DOHH2 (cell line): ENCODE measurements around the gene MKNK2.
A peak's percentile ranks its signal among the peaks of the same experiment; 100 is the strongest.

Source experiments
- H3F3A ChIP-seq: fragments of 200-600 bp; sonication (generic), shearing (Covaris generic); 2 replicates; pipeline ENCODE4 v1.6.0; 2016; ENCODE audit warnings: antibody characterized with exemption, mild to moderate bottlenecking; ENCODE audit not compliant: control insufficient read depth, insufficient read depth
- H3K27ac ChIP-seq: fragments of 200-600 bp; sonication (generic); 2 replicates; pipeline ENCODE4 v1.5.1; 2014; ENCODE audit warnings: low read depth, mild to moderate bottlenecking, low read length, moderate library complexity
- H3K27me3 ChIP-seq: fragments of 200-600 bp; sonication (generic); 2 replicates; pipeline ENCODE4 v1.6.1; 2014; ENCODE audit warnings: mild to moderate bottlenecking, low read length, mixed read lengths; ENCODE audit not compliant: control insufficient read depth
- H3K36me3 ChIP-seq: fragments of 200-600 bp; sonication (generic); 2 replicates; pipeline ENCODE4 v1.6.1; 2014; ENCODE audit warnings: mild to moderate bottlenecking, low read length, moderate library complexity, mixed read lengths; ENCODE audit not compliant: control insufficient read depth
- H3K4me1 ChIP-seq: fragments of 200-600 bp; sonication (generic); 2 replicates; pipeline ENCODE4 v1.6.1; 2014; ENCODE audit warnings: mild to moderate bottlenecking, low read length, mixed read lengths; ENCODE audit not compliant: control insufficient read depth
- H3K4me2 ChIP-seq: fragments of 200-600 bp; sonication (generic); 2 replicates; pipeline ENCODE4 v1.6.0; 2014; ENCODE audit warnings: mild to moderate bottlenecking, low read length, moderate library complexity
- H3K4me3 ChIP-seq: fragments of 200-600 bp; sonication (generic); 2 replicates; pipeline ENCODE4 v1.5.1; 2014; ENCODE audit warnings: mild to moderate bottlenecking, low read length, mixed read lengths
- H3K79me2 ChIP-seq: fragments of 200-600 bp; sonication (generic); 2 replicates; pipeline ENCODE4 v1.6.1; 2014; ENCODE audit warnings: mild to moderate bottlenecking, low read length, mixed read lengths; ENCODE audit not compliant: control insufficient read depth
- H3K9me2 ChIP-seq: fragments of 200-600 bp; sonication (generic); replicated peaks from 2 replicates; pipeline ENCODE4 v1.6.1; 2014; ENCODE audit warnings: mild to moderate bottlenecking, low read length, mixed read lengths; ENCODE audit not compliant: control insufficient read depth
- H3K9me3 ChIP-seq: fragments of 200-600 bp; sonication (generic); 2 replicates; pipeline ENCODE4 v1.6.1; 2014; ENCODE audit warnings: antibody characterized with exemption, low read length, mixed read lengths; ENCODE audit not compliant: control insufficient read depth, insufficient read depth
- H4K20me1 ChIP-seq: fragments of 200-600 bp; sonication (generic); 2 replicates; pipeline ENCODE4 v1.6.0; 2014; ENCODE audit warnings: low read depth, mild to moderate bottlenecking, antibody characterized with exemption, low read length, moderate library complexity; ENCODE audit not compliant: control insufficient read depth, insufficient read depth
- EZH2phosphoT487 ChIP-seq: fragments of 200-600 bp; sonication (generic); IDR thresholded peaks from 2 replicates; pipeline ENCODE4 v1.6.1; 2017; ENCODE audit warnings: borderline replicate concordance, mild to moderate bottlenecking, antibody characterized with exemption, low read length, moderate library complexity, mixed read lengths
- TF ChIP-seq, protein P1 (sequence below): fragments of 200-600 bp; sonication (generic); IDR thresholded peaks from one replicate; pipeline ENCODE4 v1.5.1; 2014; ENCODE audit warnings: antibody characterized with exemption, mild to moderate bottlenecking, low read depth, low read length; ENCODE audit not compliant: poor library complexity, severe bottlenecking

Gene MKNK2

DNA sequence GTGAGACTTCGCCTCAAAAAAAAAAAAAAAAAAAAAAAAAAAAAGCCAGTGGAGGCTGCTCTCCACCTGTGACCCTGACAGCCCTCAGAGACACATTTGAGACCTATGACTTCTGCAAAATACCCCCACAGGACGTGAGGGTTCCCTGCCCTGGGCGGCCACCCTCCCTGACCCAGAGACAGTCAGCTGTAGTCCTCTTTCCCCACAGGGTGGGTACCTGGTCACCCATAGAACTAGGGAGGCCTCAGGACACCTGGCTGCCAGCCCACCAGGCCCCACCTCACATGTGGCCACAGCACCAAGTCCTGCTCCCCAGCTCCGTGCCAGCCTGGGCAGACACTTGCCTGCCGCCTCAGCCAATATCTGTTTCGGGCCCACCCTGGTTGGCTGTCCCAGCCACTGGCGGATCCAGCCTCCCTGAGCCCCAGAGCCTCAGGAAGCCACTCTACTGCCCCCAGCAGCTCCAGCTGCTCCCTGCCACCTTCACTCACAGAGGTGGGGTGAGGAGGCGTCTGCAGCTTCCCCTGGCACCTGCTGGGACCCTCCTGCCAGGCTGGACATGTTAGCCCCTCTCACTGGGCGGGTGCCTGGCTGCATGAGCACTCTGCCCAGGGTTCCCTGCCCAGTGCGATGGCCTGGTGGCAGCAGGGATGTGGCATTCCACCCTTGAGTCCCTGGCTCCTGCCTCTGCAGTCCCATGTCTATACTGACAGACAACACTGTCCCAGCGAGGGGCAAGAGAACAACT is 6.9 kb downstream of the MKNK2 start:
- Histone ChIP-seq H3K36me3 (peaks cover 95% of the 10 kb centered on the region), H3K4me1 (peaks cover 97% of the 10 kb centered on the region), H3K4me3 (peak overlapping the region; percentile 37), H3K4me2 (peak overlapping the region; percentile 98), H3K9me2 (no peaks in the 10 kb centered on the region), H3K27ac (peak overlapping the region; percentile 56), H3K27me3 (no peaks in the 10 kb centered on the region), H3K79me2 (peaks cover 76% of the 10 kb centered on the region), H3K9me3 (no peaks in the 10 kb centered on the region), H3F3A (peaks cover 50% of the 10 kb centered on the region), H4K20me1 (peaks cover 68% of the 10 kb centered on the region)
- TF ChIP-seq, protein P1, sequence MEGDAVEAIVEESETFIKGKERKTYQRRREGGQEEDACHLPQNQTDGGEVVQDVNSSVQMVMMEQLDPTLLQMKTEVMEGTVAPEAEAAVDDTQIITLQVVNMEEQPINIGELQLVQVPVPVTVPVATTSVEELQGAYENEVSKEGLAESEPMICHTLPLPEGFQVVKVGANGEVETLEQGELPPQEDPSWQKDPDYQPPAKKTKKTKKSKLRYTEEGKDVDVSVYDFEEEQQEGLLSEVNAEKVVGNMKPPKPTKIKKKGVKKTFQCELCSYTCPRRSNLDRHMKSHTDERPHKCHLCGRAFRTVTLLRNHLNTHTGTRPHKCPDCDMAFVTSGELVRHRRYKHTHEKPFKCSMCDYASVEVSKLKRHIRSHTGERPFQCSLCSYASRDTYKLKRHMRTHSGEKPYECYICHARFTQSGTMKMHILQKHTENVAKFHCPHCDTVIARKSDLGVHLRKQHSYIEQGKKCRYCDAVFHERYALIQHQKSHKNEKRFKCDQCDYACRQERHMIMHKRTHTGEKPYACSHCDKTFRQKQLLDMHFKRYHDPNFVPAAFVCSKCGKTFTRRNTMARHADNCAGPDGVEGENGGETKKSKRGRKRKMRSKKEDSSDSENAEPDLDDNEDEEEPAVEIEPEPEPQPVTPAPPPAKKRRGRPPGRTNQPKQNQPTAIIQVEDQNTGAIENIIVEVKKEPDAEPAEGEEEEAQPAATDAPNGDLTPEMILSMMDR: peak; percentile 13
- no peak for TF ChIP-seq EZH2phosphoT487

- H3K4me2 ChIP-seq: peak overlapping the region; percentile 98
- H3K27ac ChIP-seq: peak overlapping the region; percentile 53
- peaks cover 47% of the 10 kb centered on the region for H3F3A ChIP-seq
- peak overlapping the region; percentile 46 for H3K4me3 ChIP-seq
- TF ChIP-seq, protein P1: no peak
- no peak for TF ChIP-seq EZH2phosphoT487
- H3K9me2 ChIP-seq: no peaks in the 10 kb centered on the region
- H3K36me3 ChIP-seq: peaks cover 95% of the 10 kb centered on the region
- peaks cover 67% of the 10 kb centered on the region for H3K79me2 ChIP-seq
- no peaks in the 10 kb centered on the region for H3K9me3 ChIP-seq
- H3K27me3 ChIP-seq: no peaks in the 10 kb centered on the region
- H3K4me1 ChIP-seq: peaks cover 97% of the 10 kb centered on the region
- peaks cover 59% of the 10 kb centered on the region for H4K20me1 ChIP-seq
Measured at GRCh38 chr19:2043251-2043641, 7.8 kb downstream of the MKNK2 start.

DNA sequence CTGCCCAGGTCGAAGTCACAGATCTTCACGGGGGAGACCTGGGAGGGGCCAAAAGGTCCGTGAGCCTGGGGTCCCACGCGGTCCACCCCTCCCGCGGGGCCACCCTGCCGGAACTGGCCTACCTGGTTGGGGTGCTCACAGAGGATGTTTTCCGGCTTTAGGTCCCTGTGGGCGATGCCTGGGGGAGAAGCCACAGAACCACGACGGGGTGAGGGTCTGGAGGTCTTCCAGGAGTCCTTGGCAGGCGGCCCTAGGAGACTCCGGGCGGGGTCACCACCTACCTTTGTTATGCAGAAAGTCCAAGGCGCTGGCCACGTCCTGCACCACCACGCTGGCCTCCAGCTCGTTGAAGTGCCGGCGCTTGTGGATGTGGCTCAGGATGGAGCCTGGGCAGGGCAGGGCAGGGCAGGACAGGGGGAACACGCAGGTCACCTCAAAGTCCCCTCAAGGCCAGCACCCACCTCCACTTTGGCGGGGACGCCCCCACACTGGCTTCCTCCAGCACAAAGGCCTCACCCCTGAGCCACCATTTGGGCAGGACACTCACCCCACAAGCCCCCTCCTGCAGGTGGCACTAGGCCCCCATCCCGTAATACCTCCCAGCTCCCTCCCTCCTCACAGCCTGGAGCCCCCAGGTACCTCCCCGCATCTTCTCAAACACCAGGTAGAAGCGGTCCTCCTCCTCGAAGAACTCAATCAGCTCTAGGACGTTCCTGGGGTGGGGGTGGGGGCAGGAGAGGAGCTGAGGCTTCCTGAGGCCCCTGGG is 8.4 kb downstream of the MKNK2 start:
- peaks cover 95% of the 10 kb centered on the region for H3K36me3 ChIP-seq
- peaks cover 97% of the 10 kb centered on the region for H3K4me1 ChIP-seq
- peaks cover 62% of the 10 kb centered on the region for H3K79me2 ChIP-seq
- H3K27ac ChIP-seq: peak overlapping the region; percentile 53
- H3K4me2 ChIP-seq: peak overlapping the region; percentile 98
- no peaks in the 10 kb centered on the region for H3K9me2 ChIP-seq
- H4K20me1 ChIP-seq: peaks cover 53% of the 10 kb centered on the region
- no peaks in the 10 kb centered on the region for H3K27me3 ChIP-seq
- peak overlapping the region; percentile 46 for H3K4me3 ChIP-seq
- no peaks in the 10 kb centered on the region for H3K9me3 ChIP-seq
- TF ChIP-seq EZH2phosphoT487: no peak
- TF ChIP-seq, protein P1: no peak
- peaks cover 51% of the 10 kb centered on the region for H3F3A ChIP-seq
